ENCODE measurements around the gene TANC1. TPM values are rescaled to one million over a fixed set of nuclear protein-coding genes. Genes with fewer than 3 reads are reported as not detected.
"Not testable (repeated sequence)": the region's sequence is repeated elsewhere in the genome, so short reads cannot be mapped to it uniquely, and the experiment has no call there.

The TANC1 gene
- total RNA-seq, 6 experiments from 2014 or later = 4.0 to 12.7 (median 11.3) TPM

- Histone ChIP-seq H3K9me3 (no peaks in the 10 kb centered on the region), H3K4me1 (peaks cover 0 to 12% (median 4%) of the 10 kb centered on the region in 4 donors), H3K27ac (no peak overlapping the region), H3K27me3 (no peaks in the 10 kb centered on the region), H3K36me3 (no peaks in the 10 kb centered on the region), H3K4me3 (no peak overlapping the region)
- ATAC-seq (peak in 1 of 4 donors; percentile 39), DNase-seq (no peak)
- intact Hi-C loops (cut with DNase I) = no loop called here
- WGBS (ENCODE audit: insufficient coverage, low coverage, low lambda C conversion rate, missing lambda C conversion rate) = 73% methylated on average over 2 of the region's 2 CpGs
- TF ChIP-seq CTCF (IDR thresholded peaks at IDR 0.05) (no peak), POLR2A (IDR thresholded peaks at IDR 0.05) (no peak)
Observed at GRCh38 chr2:159140070-159140769, 171.8 kb downstream of the TANC1 start.

DNA sequence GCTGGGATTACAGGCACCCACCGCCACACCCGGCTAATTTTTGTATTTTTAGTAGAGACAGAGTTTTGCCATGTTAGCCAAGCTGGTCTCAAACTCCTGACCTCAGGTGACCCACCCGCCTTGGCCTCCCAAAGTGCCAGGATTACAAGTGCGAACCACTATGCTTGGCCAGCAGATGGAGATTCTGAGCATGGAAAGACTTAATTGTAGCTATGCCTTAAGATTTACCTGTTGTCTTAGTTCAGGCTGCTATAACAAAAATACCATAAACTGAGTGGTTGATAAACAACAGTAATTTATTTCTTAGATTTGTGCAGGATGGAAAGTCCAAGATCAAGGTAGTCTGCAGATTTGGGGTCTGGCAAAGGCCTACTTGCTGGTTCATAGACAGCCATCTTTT is 172.4 kb downstream of the TANC1 start:
- intact Hi-C loops (cut with DNase I); H3K9me3 ChIP-seq; DNase-seq; H3K27me3 ChIP-seq; H3K4me3 ChIP-seq; H3K36me3 ChIP-seq; H3K27ac ChIP-seq; ATAC-seq: not testable (repeated sequence)
- 90% methylated on average over 4 of the region's 4 CpGs for WGBS (ENCODE audit: insufficient coverage, low coverage, low lambda C conversion rate, missing lambda C conversion rate)
- peaks cover 0 to 16% (median 7%) of the 10 kb centered on the region in 4 donors for H3K4me1 ChIP-seq

DNA sequence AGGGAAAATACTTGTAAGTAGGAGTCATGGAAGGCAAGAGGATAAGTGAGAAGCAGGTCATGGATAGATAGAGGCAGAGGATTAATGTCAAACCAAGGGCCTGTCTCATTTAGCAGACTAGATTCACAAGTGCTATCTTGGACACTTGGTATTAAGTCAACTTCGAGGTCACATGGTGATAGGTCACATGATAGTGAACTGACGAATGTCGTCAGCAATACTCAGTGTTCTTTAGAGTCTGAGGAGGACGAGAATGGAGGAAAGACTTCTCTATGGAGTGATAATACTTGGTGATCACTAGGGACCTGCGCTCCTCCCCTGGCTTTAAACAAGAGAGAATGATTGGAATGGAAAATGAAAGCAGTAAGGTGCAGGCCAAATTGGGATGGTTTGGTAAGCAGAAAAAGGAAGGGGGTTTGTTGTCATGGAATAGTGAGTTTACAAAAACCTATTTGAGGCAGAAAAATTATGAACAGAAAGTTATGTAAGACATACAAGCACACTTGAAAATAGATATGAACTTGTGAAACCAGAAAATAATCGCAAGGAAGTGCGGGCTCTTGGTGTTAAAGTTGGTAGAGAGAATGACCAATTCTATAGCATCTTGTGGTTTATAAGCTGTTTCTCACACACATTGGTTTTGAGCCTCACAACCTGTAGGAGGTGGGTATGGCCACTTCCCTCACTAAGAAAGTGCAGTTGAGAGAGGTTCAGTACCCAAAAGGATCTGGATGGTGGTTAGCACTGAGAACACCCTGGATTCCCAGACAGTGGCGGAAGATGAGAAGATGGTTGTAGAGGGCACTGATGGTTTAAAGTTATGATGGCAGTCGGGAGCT is 176.6 kb downstream of the TANC1 start:
- TF ChIP-seq CTCF (IDR thresholded peaks at IDR 0.05) (no peak), POLR2A (IDR thresholded peaks at IDR 0.05) (no peak)
- Histone ChIP-seq H3K9me3 (no peaks in the 10 kb centered on the region), H3K4me1 (peaks cover 2 to 25% (median 12%) of the 10 kb centered on the region in 4 donors), H3K27me3 (no peaks in the 10 kb centered on the region), H3K27ac (no peak overlapping the region), H3K4me3 (no peak overlapping the region), H3K36me3 (peaks cover 0 to 4% (median 0%) of the 10 kb centered on the region in 4 donors)
- WGBS (ENCODE audit: insufficient coverage, low coverage, low lambda C conversion rate, missing lambda C conversion rate) = 70% methylated on average over 9 of the region's 9 CpGs
- ATAC-seq (peak; percentile 4 to 40 (median 33)), DNase-seq (no peak)
- intact Hi-C loops (cut with DNase I) = no loop called here

DNA sequence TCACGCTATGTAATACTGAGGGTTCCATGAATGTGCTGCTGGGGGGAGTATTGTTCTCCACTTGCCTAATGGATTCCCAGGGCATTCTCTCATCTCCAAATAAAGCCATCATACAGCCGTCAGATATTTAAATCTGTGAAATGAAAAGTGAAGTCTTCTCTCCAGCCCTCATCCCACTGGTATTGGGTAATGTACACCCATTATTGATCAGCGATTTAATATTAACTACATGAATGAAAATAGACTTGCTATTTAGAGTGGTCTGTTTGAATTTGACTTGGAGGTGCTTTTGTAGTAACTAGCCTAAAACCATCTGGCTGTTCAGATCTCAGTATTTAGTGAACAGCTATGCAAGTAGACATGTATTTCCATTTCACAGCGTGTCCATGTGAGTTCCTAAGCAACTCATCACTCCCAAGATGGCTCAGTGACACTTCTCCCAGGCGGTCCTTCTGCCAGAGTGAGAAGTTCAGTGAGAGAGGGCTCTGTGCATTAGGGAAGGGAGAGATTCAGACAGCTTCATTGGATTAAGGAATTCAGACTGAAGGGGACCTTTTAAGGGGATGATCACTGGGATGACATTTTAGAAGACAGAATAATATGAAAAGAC is 177.4 kb downstream of the TANC1 start:
- TF ChIP-seq POLR2A (IDR thresholded peaks at IDR 0.05) = no peak
- peaks cover 2 to 30% (median 13%) of the 10 kb centered on the region in 4 donors for H3K4me1 ChIP-seq
- intact Hi-C loops (cut with DNase I) = no loop called here
- no peaks in the 10 kb centered on the region for H3K27me3 ChIP-seq
- peak; percentile 65 to 81 (median 67) for ATAC-seq
- 26% methylated on average over 5 of the region's 5 CpGs for WGBS (ENCODE audit: insufficient coverage, low coverage, low lambda C conversion rate, missing lambda C conversion rate)
- DNase-seq = no peak
- no peaks in the 10 kb centered on the region for H3K9me3 ChIP-seq
- H3K36me3 ChIP-seq = peaks cover 0 to 4% (median 0%) of the 10 kb centered on the region in 4 donors
- H3K27ac ChIP-seq = no peak overlapping the region
- H3K4me3 ChIP-seq = no peak overlapping the region

- peak in 1 of 3 donors; percentile 47 for DNase-seq
- ATAC-seq = peak; percentile 3 to 54 (median 33)
Observed at GRCh38 chr2:159146996-159147666, 178.7 kb downstream of the TANC1 start.

More at GRCh38 chr2:159146996-159147666, 178.7 kb downstream of the TANC1 start:
- Histone ChIP-seq H3K36me3 (peaks cover 0 to 4% (median 0%) of the 10 kb centered on the region in 4 donors), H3K4me1 (peaks cover 2 to 43% (median 19%) of the 10 kb centered on the region in 4 donors), H3K9me3 (no peaks in the 10 kb centered on the region), H3K27me3 (no peaks in the 10 kb centered on the region), H3K27ac (no peak overlapping the region), H3K4me3 (no peak overlapping the region)
- intact Hi-C loops (cut with DNase I) = no loop called here
- 49% methylated on average over 3 of the region's 14 CpGs for WGBS (ENCODE audit: insufficient coverage, low coverage, low lambda C conversion rate, missing lambda C conversion rate)
- TF ChIP-seq CTCF (IDR thresholded peaks at IDR 0.05) (no peak), POLR2A (IDR thresholded peaks at IDR 0.05) (no peak)

All from right lobe of liver (tissue), 6 donors.